Upper lobe of left lung (tissue), 6 donors: ENCODE measurements around the gene PHOSPHO2. TPM values are rescaled to one million over a fixed set of nuclear protein-coding genes. Genes with fewer than 3 reads are reported as not detected.

Experiments
- ATAC-seq, 2 donors: fragments of 200-7000 bp; cut with Tn5 transposase; one replicate each; pipeline ENCODE4 v1.9.1; 2022; ENCODE audit warnings: mild to moderate bottlenecking in 2 of 2, moderate library complexity in 2 of 2; ENCODE audit not compliant: low FRiP score in 2 of 2
- DNase-seq, 2 donors: peaks; one replicate each; pipeline ENCODE4 v3.0.0-alpha.2; 2019 to 2020
- H3K27ac ChIP-seq, 4 donors: fragments of 200-600 bp; sonication (generic); one replicate each; pipeline ENCODE4 v1.5.1; 2016 to 2019
- H3K27me3 ChIP-seq, 4 donors: fragments of 200-600 bp; sonication (generic); one replicate each; pipeline ENCODE4 v1.5.1; 2017 to 2019
- H3K36me3 ChIP-seq, 4 donors: fragments of 200-600 bp; sonication (generic); one replicate each; pipeline ENCODE4 v1.5.1; 2016 to 2019
- H3K4me1 ChIP-seq, 4 donors: fragments of 200-600 bp; sonication (generic); one replicate each; pipeline ENCODE4 v1.5.1; 2018 to 2019
- H3K4me3 ChIP-seq, 4 donors: fragments of 200-600 bp; sonication (generic); one replicate each; pipeline ENCODE4 v1.5.1; 2017 to 2019; ENCODE audit warnings: mild to moderate bottlenecking in 2 of 4, moderate library complexity in 1 of 4
- H3K9me3 ChIP-seq, 4 donors: fragments of 200-600 bp; sonication (generic); one replicate each; pipeline ENCODE4 v1.5.1; 2018 to 2019
- EP300 ChIP-seq, 4 donors: sonication (generic); formaldehyde crosslinking; IDR thresholded peaks; one replicate each; pipeline ENCODE4 v1.5.1; 2017; ENCODE audit warnings: antibody characterized with exemption in 4 of 4, control low read depth in 2 of 4
- POLR2A ChIP-seq, 4 donors: fragments of 450-650 bp; IDR thresholded peaks; one replicate each; pipeline ENCODE4 v1.5.1; 2016 to 2017; ENCODE audit warnings: antibody characterized with exemption in 4 of 4, mild to moderate bottlenecking in 2 of 4
- POLR2AphosphoS5 ChIP-seq, 2 donors: sonication (generic); formaldehyde crosslinking; IDR thresholded peaks; one replicate each; pipeline ENCODE4 v1.5.1; 2017; ENCODE audit warnings: antibody characterized with exemption in 2 of 2
- WGBS, 2 donors: methylation state at CpG; one replicate each; pipeline ENCODE4 v1.1.5; 2017 to 2018; 5-methylcytosine and 5-hydroxymethylcytosine counted together
- total RNA-seq, 6 donors: library from RNA; depleted of rRNA in 4 of 6; stranded (reverse); fragments of >200 nt in 4 of 6; gene quantifications; one replicate each; pipeline versions ENCODE4 v1.1.0 to v1.2.1, GENCODE V29; 2016 to 2021
- TF ChIP-seq, protein P1 (sequence below), 6 experiments: fragments of 450-650 bp in 4 of 6; fragments of 200-600 bp in 2 of 6; sonication (generic) in 2 of 6; IDR thresholded peaks; one replicate each; pipeline ENCODE4 v1.5.1; 2016 to 2019; ENCODE audit warnings: antibody characterized with exemption in 6 of 6
- donor health status: DM: no; HTN: no; CAD: no; lungs with moderate emphysema.
- donor health status: DM: no; HTN: yes; CAD: no; lungs with severe emphysema.

PHOSPHO2 gene
- total RNA-seq, 6 donors from 2014 or later: 3.7 to 29.3 (median 5.3) TPM

DNA sequence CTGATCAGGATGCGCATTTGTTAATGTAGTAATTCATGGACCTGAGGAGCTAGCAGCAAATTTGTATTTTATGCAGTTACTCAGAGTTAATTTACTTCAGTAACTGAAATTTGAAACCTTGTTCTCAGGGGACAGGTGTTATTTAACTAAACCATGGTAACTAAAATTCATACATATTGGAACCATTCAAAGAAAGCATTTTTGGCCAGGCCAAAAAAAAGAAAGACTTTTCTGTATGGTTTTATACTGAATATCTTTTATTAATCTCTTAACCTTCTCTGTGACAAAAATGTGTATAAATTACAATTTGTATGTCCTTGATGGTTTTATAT lies 35.0 kb downstream of the PHOSPHO2 start:
- Histone ChIP-seq H3K9me3 (no peaks in the 10 kb centered on the region), H3K36me3 (no peaks in the 10 kb centered on the region), H3K27me3 (no peaks in the 10 kb centered on the region), H3K4me3 (no peak overlapping the region), H3K27ac (no peak overlapping the region), H3K4me1 (peaks cover 2 to 8% (median 4%) of the 10 kb centered on the region in 4 donors)
- TF ChIP-seq, protein P1, sequence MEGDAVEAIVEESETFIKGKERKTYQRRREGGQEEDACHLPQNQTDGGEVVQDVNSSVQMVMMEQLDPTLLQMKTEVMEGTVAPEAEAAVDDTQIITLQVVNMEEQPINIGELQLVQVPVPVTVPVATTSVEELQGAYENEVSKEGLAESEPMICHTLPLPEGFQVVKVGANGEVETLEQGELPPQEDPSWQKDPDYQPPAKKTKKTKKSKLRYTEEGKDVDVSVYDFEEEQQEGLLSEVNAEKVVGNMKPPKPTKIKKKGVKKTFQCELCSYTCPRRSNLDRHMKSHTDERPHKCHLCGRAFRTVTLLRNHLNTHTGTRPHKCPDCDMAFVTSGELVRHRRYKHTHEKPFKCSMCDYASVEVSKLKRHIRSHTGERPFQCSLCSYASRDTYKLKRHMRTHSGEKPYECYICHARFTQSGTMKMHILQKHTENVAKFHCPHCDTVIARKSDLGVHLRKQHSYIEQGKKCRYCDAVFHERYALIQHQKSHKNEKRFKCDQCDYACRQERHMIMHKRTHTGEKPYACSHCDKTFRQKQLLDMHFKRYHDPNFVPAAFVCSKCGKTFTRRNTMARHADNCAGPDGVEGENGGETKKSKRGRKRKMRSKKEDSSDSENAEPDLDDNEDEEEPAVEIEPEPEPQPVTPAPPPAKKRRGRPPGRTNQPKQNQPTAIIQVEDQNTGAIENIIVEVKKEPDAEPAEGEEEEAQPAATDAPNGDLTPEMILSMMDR (IDR thresholded peaks at IDR 0.05): no peak
- no peak for TF ChIP-seq POLR2A (IDR thresholded peaks at IDR 0.05)
- no peak for TF ChIP-seq POLR2AphosphoS5 (IDR thresholded peaks at IDR 0.05)
- no peak for TF ChIP-seq EP300 (IDR thresholded peaks at IDR 0.05)
- 96 to 100% methylated on average over 1 of the region's 1 CpG for WGBS, 2 donors
- DNase-seq (no peak), ATAC-seq (no peak)

DNA sequence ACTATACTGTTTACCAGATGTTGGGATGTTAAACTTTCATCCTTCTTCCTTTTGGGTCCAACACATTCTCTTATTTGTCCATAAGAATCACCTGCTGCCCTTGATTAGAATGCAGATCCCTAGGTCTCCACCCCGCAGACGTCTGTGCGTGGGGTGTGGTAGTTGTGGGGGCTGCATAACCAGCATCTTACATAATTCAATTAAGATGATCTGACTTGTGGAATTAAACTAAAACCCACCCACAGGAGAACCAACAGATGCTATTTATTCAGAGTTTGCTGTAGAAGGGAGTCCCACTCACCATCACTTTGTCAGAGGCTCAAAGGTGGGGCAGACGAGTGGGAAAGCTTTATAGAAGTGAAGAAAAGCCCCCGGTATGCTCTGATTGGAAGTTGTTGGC lies 37.8 kb downstream of the PHOSPHO2 start:
- no peak for ATAC-seq
- DNase-seq: no peak
- Histone ChIP-seq H3K9me3 (no peaks in the 10 kb centered on the region), H3K36me3 (no peaks in the 10 kb centered on the region), H3K27ac (no peak overlapping the region), H3K27me3 (no peaks in the 10 kb centered on the region), H3K4me1 (peaks cover 4 to 15% (median 8%) of the 10 kb centered on the region in 4 donors), H3K4me3 (no peak overlapping the region)
- WGBS, 2 donors: 73 to 76% methylated on average over 5 of the region's 5 CpGs
- TF ChIP-seq POLR2A (IDR thresholded peaks at IDR 0.05) (no peak), EP300 (IDR thresholded peaks at IDR 0.05) (no peak), POLR2AphosphoS5 (IDR thresholded peaks at IDR 0.05) (no peak)
- TF ChIP-seq, protein P1 (IDR thresholded peaks at IDR 0.05): no peak

DNA sequence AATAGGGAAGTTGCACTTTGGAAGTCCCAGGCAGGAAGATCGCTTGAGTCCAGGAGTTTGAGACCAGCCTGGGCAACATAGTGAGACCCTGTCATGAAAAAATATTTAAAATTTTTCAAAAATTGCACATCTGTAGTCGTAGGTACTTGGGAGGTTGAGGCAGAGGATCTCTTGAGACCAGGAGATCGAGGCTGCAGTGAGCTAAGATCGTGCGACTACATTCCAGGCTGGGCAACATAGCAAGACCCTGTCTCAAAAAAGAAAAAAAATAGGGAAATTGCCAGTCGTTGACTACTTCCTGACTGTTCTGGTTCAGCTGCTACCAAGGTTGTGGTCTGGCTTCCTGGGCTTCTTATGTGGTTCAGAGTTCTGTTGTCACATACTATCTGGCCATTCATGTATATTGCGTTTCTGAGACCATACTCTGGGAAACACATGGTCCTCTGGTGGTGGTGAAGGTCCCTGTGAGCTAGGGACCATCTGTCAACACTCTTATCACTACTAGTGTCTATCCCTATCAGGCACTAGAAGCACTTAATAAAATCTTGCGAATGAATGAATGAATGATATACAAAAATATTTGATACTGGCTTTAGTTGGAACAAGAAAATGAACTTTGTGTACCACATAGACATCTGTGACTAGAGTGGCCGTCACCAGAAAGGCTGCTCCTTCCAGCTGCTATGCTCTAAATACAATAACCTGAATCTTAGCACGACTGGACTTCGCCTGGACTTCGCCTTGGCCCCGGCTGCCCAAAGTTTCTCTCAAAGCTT lies 38.5 kb downstream of the PHOSPHO2 start:
- DNase-seq (no peak), ATAC-seq (no peak)
- TF ChIP-seq, protein P1 (IDR thresholded peaks at IDR 0.05): no peak
- TF ChIP-seq POLR2A (IDR thresholded peaks at IDR 0.05) (no peak), EP300 (IDR thresholded peaks at IDR 0.05) (no peak), POLR2AphosphoS5 (IDR thresholded peaks at IDR 0.05) (no peak)
- H3K36me3 ChIP-seq: no peaks in the 10 kb centered on the region
- no peaks in the 10 kb centered on the region for H3K9me3 ChIP-seq
- peaks cover 4 to 15% (median 8%) of the 10 kb centered on the region in 4 donors for H3K4me1 ChIP-seq
- peak overlapping the region in 3 of 4 donors; percentile 58 to 95 (median 85) for H3K4me3 ChIP-seq
- H3K27me3 ChIP-seq: no peaks in the 10 kb centered on the region
- 43 to 52% methylated on average over 13 of the region's 13 CpGs for WGBS, 2 donors
- peak overlapping the region; percentile 2 to 54 (median 43) for H3K27ac ChIP-seq

DNA sequence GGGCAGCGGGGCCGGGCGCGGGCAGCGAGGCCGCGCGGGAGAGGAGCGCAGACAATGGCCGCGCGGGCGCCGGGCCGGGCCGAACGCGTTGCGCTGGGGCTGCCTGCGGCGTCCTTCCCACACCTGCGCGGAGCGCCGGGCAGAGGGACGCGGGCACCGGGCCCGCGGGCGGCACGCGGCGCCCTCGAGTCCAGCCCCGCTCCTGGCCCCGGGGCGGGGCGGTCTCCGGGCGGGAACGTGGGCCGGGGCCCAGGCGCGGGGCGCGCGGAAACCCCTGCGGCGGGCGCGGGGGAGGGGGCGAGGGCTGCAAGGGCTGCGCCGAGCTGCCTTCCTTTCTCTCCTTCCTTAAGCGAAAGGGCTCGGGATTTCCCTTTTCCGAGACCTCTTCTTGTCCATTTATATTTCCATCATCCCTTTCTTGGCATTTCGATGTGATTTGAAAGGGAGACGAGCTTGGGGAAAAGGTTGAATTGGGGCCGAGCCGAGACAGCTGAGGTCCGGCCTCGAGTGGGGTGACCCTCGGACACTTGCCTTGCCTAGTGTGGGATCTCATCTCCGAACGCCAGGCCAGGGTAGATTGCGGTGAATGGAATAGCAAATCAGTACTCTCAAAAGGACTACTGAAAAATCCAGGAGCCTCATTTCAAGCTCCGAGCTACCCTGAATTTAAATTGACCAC lies 40.0 kb downstream of the PHOSPHO2 start:
- WGBS, 2 donors: 3% methylated on average over 22 to 39 of the region's 69 CpGs
- peak in 1 of 2 donors; percentile 36 for ATAC-seq

More for the DNA sequence above, 40.0 kb downstream of the PHOSPHO2 start:
- peak in 1 of 2 donors; percentile 90 for DNase-seq
- TF ChIP-seq, protein P1 (IDR thresholded peaks at IDR 0.05): peak in 1 of 6 experiments; percentile 5
- no peak for TF ChIP-seq EP300 (IDR thresholded peaks at IDR 0.05)
- H3K27ac ChIP-seq: peak overlapping the region in 2 of 4 donors; percentile 33 to 61
- peak overlapping the region; percentile 36 to 95 (median 72) for H3K4me3 ChIP-seq
- H3K9me3 ChIP-seq: no peaks in the 10 kb centered on the region
- H3K36me3 ChIP-seq: no peaks in the 10 kb centered on the region
- H3K4me1 ChIP-seq: peaks cover 4 to 15% (median 8%) of the 10 kb centered on the region in 4 donors
- no peaks in the 10 kb centered on the region for H3K27me3 ChIP-seq
